ENCODE data around the gene ZNF692. TPM values are rescaled to one million over a fixed set of nuclear protein-coding genes. Genes with fewer than 3 reads are reported as not detected.

Gene ZNF692
- total and polyA plus RNA-seq, 2 of the 13 experiments (the other 11 are each of a cell fraction or from before 2014, with no cell fraction given), result 27.3 to 45.8 TPM

DNA sequence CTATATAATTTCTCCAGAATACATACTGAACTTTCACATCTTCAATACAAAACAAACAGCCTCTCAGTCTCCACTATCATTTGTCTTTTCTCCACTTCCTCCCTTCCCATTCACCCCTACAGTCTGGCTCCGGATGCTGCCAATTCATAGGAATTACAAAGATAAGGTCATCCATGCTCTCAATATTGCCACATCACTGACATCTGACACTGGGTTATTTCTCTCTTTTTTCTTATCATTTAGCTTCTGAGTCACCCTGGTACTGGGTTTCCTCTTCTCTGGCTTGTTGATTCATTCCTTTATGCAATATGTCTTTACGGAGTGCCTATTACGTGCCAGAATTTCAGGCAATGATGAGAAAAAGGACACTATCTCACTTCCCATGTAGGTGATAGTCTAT is 30.0 kb downstream of the ZNF692 start (continued):
- TF ChIP-seq SATB2 (CRISPR knock-in tag; IDR thresholded peaks at IDR 0.05) (no peak), ZMAT3 (CRISPR knock-in tag; conservative IDR thresholded peaks at IDR 0.05) (no peak), HMG20B (CRISPR knock-in tag; conservative IDR thresholded peaks at IDR 0.05) (peak; percentile 46; the same call in 1 of the 2 replicates), MLLT10 (CRISPR knock-in tag; IDR thresholded peaks at IDR 0.05) (no peak), KLF13 (CRISPR knock-in tag; IDR thresholded peaks at IDR 0.05) (no peak), ATF7 (IDR thresholded peaks at IDR 0.05) (peak; percentile 54; the same call in 1 of the 2 replicates), ATF7 (CRISPR knock-in tag; IDR thresholded peaks at IDR 0.05) (no peak), DR1 (CRISPR knock-in tag; IDR thresholded peaks at IDR 0.05) (no peak), ZNF563 (CRISPR knock-in tag; IDR thresholded peaks at IDR 0.05) (no peak), NCOA2 (CRISPR knock-in tag; IDR thresholded peaks at IDR 0.05) (peak; percentile 62), TEAD3 (CRISPR knock-in tag; optimal IDR thresholded peaks at IDR 0.05; ENCODE audit: borderline replicate concordance) (peak; percentile 42), XBP1 (CRISPR knock-in tag; IDR thresholded peaks at IDR 0.05) (no peak), ZNF766 (CRISPR knock-in tag; IDR thresholded peaks at IDR 0.05; ENCODE audit: borderline replicate concordance) (no peak), ZNF335 (CRISPR knock-in tag; IDR thresholded peaks at IDR 0.05) (no peak), ZNF557 (CRISPR knock-in tag; IDR thresholded peaks at IDR 0.05) (no peak), CC2D1A (CRISPR knock-in tag; IDR thresholded peaks at IDR 0.05) (no peak), ZSCAN31 (CRISPR knock-in tag; IDR thresholded peaks at IDR 0.05; ENCODE audit: low read depth) (no peak), JUNB (CRISPR knock-in tag; IDR thresholded peaks at IDR 0.05; ENCODE audit: borderline replicate concordance) (peak; percentile 69; the same call in 1 of the 2 replicates)
- TF ChIP-seq, protein P1, sequence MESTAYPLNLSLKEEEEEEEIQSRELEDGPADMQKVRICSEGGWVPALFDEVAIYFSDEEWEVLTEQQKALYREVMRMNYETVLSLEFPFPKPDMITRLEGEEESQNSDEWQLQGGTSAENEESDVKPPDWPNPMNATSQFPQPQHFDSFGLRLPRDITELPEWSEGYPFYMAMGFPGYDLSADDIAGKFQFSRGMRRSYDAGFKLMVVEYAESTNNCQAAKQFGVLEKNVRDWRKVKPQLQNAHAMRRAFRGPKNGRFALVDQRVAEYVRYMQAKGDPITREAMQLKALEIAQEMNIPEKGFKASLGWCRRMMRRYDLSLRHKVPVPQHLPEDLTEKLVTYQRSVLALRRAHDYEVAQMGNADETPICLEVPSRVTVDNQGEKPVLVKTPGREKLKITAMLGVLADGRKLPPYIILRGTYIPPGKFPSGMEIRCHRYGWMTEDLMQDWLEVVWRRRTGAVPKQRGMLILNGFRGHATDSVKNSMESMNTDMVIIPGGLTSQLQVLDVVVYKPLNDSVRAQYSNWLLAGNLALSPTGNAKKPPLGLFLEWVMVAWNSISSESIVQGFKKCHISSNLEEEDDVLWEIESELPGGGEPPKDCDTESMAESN (CRISPR knock-in tag; conservative IDR thresholded peaks at IDR 0.05), result no peak
- TF ChIP-seq, protein P2, sequence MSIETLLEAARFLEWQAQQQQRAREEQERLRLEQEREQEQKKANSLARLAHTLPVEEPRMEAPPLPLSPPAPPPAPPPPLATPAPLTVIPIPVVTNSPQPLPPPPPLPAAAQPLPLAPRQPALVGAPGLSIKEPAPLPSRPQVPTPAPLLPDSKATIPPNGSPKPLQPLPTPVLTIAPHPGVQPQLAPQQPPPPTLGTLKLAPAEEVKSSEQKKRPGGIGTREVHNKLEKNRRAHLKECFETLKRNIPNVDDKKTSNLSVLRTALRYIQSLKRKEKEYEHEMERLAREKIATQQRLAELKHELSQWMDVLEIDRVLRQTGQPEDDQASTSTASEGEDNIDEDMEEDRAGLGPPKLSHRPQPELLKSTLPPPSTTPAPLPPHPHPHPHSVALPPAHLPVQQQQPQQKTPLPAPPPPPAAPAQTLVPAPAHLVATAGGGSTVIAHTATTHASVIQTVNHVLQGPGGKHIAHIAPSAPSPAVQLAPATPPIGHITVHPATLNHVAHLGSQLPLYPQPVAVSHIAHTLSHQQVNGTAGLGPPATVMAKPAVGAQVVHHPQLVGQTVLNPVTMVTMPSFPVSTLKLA (IDR thresholded peaks at IDR 0.05), result no peak
- TF ChIP-seq, protein P3, sequence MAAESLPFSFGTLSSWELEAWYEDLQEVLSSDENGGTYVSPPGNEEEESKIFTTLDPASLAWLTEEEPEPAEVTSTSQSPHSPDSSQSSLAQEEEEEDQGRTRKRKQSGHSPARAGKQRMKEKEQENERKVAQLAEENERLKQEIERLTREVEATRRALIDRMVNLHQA (CRISPR knock-in tag; IDR thresholded peaks at IDR 0.05), result no peak
- TF ChIP-seq, protein P4, sequence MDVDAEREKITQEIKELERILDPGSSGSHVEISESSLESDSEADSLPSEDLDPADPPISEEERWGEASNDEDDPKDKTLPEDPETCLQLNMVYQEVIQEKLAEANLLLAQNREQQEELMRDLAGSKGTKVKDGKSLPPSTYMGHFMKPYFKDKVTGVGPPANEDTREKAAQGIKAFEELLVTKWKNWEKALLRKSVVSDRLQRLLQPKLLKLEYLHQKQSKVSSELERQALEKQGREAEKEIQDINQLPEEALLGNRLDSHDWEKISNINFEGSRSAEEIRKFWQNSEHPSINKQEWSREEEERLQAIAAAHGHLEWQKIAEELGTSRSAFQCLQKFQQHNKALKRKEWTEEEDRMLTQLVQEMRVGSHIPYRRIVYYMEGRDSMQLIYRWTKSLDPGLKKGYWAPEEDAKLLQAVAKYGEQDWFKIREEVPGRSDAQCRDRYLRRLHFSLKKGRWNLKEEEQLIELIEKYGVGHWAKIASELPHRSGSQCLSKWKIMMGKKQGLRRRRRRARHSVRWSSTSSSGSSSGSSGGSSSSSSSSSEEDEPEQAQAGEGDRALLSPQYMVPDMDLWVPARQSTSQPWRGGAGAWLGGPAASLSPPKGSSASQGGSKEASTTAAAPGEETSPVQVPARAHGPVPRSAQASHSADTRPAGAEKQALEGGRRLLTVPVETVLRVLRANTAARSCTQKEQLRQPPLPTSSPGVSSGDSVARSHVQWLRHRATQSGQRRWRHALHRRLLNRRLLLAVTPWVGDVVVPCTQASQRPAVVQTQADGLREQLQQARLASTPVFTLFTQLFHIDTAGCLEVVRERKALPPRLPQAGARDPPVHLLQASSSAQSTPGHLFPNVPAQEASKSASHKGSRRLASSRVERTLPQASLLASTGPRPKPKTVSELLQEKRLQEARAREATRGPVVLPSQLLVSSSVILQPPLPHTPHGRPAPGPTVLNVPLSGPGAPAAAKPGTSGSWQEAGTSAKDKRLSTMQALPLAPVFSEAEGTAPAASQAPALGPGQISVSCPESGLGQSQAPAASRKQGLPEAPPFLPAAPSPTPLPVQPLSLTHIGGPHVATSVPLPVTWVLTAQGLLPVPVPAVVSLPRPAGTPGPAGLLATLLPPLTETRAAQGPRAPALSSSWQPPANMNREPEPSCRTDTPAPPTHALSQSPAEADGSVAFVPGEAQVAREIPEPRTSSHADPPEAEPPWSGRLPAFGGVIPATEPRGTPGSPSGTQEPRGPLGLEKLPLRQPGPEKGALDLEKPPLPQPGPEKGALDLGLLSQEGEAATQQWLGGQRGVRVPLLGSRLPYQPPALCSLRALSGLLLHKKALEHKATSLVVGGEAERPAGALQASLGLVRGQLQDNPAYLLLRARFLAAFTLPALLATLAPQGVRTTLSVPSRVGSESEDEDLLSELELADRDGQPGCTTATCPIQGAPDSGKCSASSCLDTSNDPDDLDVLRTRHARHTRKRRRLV (CRISPR knock-in tag; IDR thresholded peaks at IDR 0.05), result no peak
- TF ChIP-seq, protein P5, sequence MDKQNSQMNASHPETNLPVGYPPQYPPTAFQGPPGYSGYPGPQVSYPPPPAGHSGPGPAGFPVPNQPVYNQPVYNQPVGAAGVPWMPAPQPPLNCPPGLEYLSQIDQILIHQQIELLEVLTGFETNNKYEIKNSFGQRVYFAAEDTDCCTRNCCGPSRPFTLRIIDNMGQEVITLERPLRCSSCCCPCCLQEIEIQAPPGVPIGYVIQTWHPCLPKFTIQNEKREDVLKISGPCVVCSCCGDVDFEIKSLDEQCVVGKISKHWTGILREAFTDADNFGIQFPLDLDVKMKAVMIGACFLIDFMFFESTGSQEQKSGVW (CRISPR knock-in tag; IDR thresholded peaks at IDR 0.05; ENCODE audit: borderline replicate concordance), result no peak

Measured in HepG2 (cell line).